HEK293 (cell line): ENCODE results near the gene STK36.

Source experiments
- CTCF ChIA-PET: fragments of 350-600 bp; formaldehyde crosslinking; extraction: SDS; loops from one replicate; lab custom pipeline; 2021; ENCODE audit warnings: antibody characterized with exemption; lab: Yijun Ruan, JAX
- POLR2A ChIA-PET: fragments of 300-600 bp; formaldehyde crosslinking; extraction: SDS; loops from one replicate; lab custom pipeline; 2020; ENCODE audit warnings: antibody characterized with exemption, inconsistent platforms; lab: Yijun Ruan, JAX
- H3K27ac ChIP-seq: fragments of 200-500 bp; sonication (Bioruptor generic); 2 replicates; pipeline ENCODE4 v1.5.1; 2014; ENCODE audit warnings: low read depth, low read length, control low read depth, inconsistent platforms; ENCODE audit errors: extremely low read depth
- H3K36me3 ChIP-seq, 2 experiments: fragments of 200-500 bp in 1 of 2; sonication (Bioruptor generic) in 1 of 2; 1 replicate in 1 of 2; 2 replicates in 1 of 2; pipeline ENCODE4 v1.5.1; 2014 to 2017; ENCODE audit warnings: inconsistent platforms in 2 of 2, low read length in 2 of 2; ENCODE audit not compliant: control insufficient read depth in 2 of 2, insufficient read depth in 1 of 2
- H3K4me1 ChIP-seq: fragments of 200-500 bp; sonication (Bioruptor generic); 2 replicates; pipeline ENCODE4 v1.5.1; 2014; ENCODE audit warnings: mild to moderate bottlenecking, low read length, inconsistent platforms; ENCODE audit not compliant: control insufficient read depth, insufficient read depth
- H3K4me3 ChIP-seq: 2 replicates; pipeline ENCODE4 v1.5.1; 2011; ENCODE audit warnings: low read depth, mild to moderate bottlenecking, control low read depth, low read length, moderate library complexity
- H3K9me3 ChIP-seq: fragments of 200-500 bp; sonication (Bioruptor generic); 2 replicates; pipeline ENCODE4 v1.5.1; 2014; ENCODE audit warnings: low read depth, low read length, inconsistent platforms; ENCODE audit not compliant: control insufficient read depth, insufficient read depth
- AEBP2 ChIP-seq: fragments of 450-650 bp; formaldehyde crosslinking; IDR thresholded peaks from 2 replicates; pipeline ENCODE4 v1.5.1; 2016; ENCODE audit warnings: missing biosample characterization, missing genetic modification characterization, borderline replicate concordance
- BCL11A ChIP-seq: fragments of 450-650 bp; formaldehyde crosslinking; IDR thresholded peaks from 2 replicates; pipeline ENCODE4 v1.5.1; 2016; ENCODE audit warnings: low read depth, missing biosample characterization, missing genetic modification characterization
- HOXD13 ChIP-seq: sonication (generic); formaldehyde crosslinking; IDR thresholded peaks from 2 replicates; pipeline ENCODE4 v1.8.0; 2022; ENCODE audit warnings: missing genetic modification reagents, borderline replicate concordance
- KLF8 ChIP-seq: fragments of 450-650 bp; formaldehyde crosslinking; IDR thresholded peaks from 2 replicates; pipeline ENCODE4 v1.5.1; 2016; ENCODE audit warnings: missing biosample characterization, missing genetic modification characterization
- MYNN ChIP-seq: fragments of 450-650 bp; formaldehyde crosslinking; IDR thresholded peaks from 2 replicates; pipeline ENCODE4 v1.5.1; 2016; ENCODE audit warnings: missing biosample characterization, missing genetic modification characterization, borderline replicate concordance
- PBX3 ChIP-seq: sonication (generic); formaldehyde crosslinking; IDR thresholded peaks from 2 replicates; pipeline ENCODE4 v1.8.1; 2022; ENCODE audit warnings: mild to moderate bottlenecking, moderate library complexity, missing genetic modification reagents
- YY1 ChIP-seq: fragments of 450-650 bp; formaldehyde crosslinking; IDR thresholded peaks from 2 replicates; pipeline ENCODE4 v1.5.1; 2018; ENCODE audit warnings: missing biosample characterization, missing genetic modification characterization
- ZBTB26 ChIP-seq: fragments of 450-650 bp; formaldehyde crosslinking; optimal IDR thresholded peaks from 2 replicates; pipeline ENCODE3; 2016; ENCODE audit warnings: missing biosample characterization, mild to moderate bottlenecking, missing genetic modification characterization
- ZFHX2 ChIP-seq: fragments of 450-650 bp; formaldehyde crosslinking; conservative IDR thresholded peaks from 2 replicates; pipeline ENCODE4 v1.5.1; 2016; ENCODE audit warnings: missing biosample characterization, missing genetic modification characterization
- ZNF121 ChIP-seq: fragments of 450-650 bp; formaldehyde crosslinking; IDR thresholded peaks from 2 replicates; pipeline ENCODE4 v1.5.1; 2016; ENCODE audit warnings: missing biosample characterization, missing genetic modification characterization
- ZNF157 ChIP-seq: fragments of 450-650 bp; formaldehyde crosslinking; IDR thresholded peaks from 2 replicates; pipeline ENCODE4 v1.5.1; 2016; ENCODE audit warnings: missing biosample characterization, missing genetic modification characterization
- ZNF214 ChIP-seq: fragments of 450-650 bp; formaldehyde crosslinking; IDR thresholded peaks from 2 replicates; pipeline ENCODE4 v1.5.1; 2017; ENCODE audit warnings: missing biosample characterization, mild to moderate bottlenecking, missing genetic modification characterization, borderline replicate concordance
- ZNF324 ChIP-seq: fragments of 450-650 bp; formaldehyde crosslinking; IDR thresholded peaks from 2 replicates; pipeline ENCODE4 v1.5.1; 2016; ENCODE audit warnings: missing biosample characterization, missing genetic modification characterization
- ZNF350 ChIP-seq: fragments of 450-650 bp; formaldehyde crosslinking; IDR thresholded peaks from 2 replicates; pipeline ENCODE4 v1.5.0; 2017; ENCODE audit warnings: missing biosample characterization, mild to moderate bottlenecking, missing genetic modification characterization
- ZNF398 ChIP-seq: fragments of 450-650 bp; formaldehyde crosslinking; IDR thresholded peaks from 2 replicates; pipeline ENCODE4 v1.5.1; 2017; ENCODE audit warnings: missing biosample characterization, missing genetic modification characterization
- ZNF416 ChIP-seq: fragments of 450-650 bp; formaldehyde crosslinking; IDR thresholded peaks from 2 replicates; pipeline ENCODE4 v1.5.1; 2016; ENCODE audit warnings: missing biosample characterization, missing genetic modification characterization
- ZNF501 ChIP-seq: fragments of 450-650 bp; formaldehyde crosslinking; IDR thresholded peaks from 2 replicates; pipeline ENCODE4 v1.5.1; 2016; ENCODE audit warnings: missing biosample characterization, missing genetic modification characterization
- ZNF610 ChIP-seq: fragments of 450-650 bp; formaldehyde crosslinking; IDR thresholded peaks from 2 replicates; pipeline ENCODE4 v1.5.1; 2016; ENCODE audit warnings: missing biosample characterization, missing genetic modification characterization, borderline replicate concordance
- ZNF670 ChIP-seq: fragments of 450-650 bp; formaldehyde crosslinking; IDR thresholded peaks from 2 replicates; pipeline ENCODE4 v1.5.1; 2016; ENCODE audit warnings: missing biosample characterization, missing genetic modification characterization, low read depth
- ZNF677 ChIP-seq: fragments of 450-650 bp; IDR thresholded peaks from 2 replicates; pipeline ENCODE4 v1.5.0; 2018; ENCODE audit warnings: missing biosample characterization, mild to moderate bottlenecking, missing genetic modification characterization, moderate library complexity
- ZNF747 ChIP-seq: fragments of 450-650 bp; formaldehyde crosslinking; IDR thresholded peaks from 2 replicates; pipeline ENCODE4 v1.5.1; 2016; ENCODE audit warnings: missing biosample characterization, missing genetic modification characterization
- ZNF76 ChIP-seq: fragments of 450-650 bp; formaldehyde crosslinking; IDR thresholded peaks from 2 replicates; pipeline ENCODE4; 2016; ENCODE audit warnings: low read depth, missing biosample characterization, missing genetic modification characterization, borderline replicate concordance
- ZNF776 ChIP-seq: fragments of 450-650 bp; formaldehyde crosslinking; IDR thresholded peaks from 2 replicates; pipeline ENCODE4 v1.5.0; 2017; ENCODE audit warnings: missing biosample characterization, missing genetic modification characterization, borderline replicate concordance
- TF ChIP-seq, protein P1 (sequence below): fragments of 450-650 bp; formaldehyde crosslinking; IDR thresholded peaks from 2 replicates; pipeline ENCODE4 v1.5.1; 2016; ENCODE audit warnings: missing biosample characterization, missing genetic modification characterization, low read depth
- TF ChIP-seq, protein P2 (sequence below): fragments of 450-650 bp; formaldehyde crosslinking; IDR thresholded peaks from 2 replicates; pipeline ENCODE4; 2016; ENCODE audit warnings: missing biosample characterization, missing genetic modification characterization
- TF ChIP-seq, protein P3 (sequence below): fragments of 450-650 bp; formaldehyde crosslinking; IDR thresholded peaks from 2 replicates; pipeline ENCODE4 v1.5.1; 2016; ENCODE audit warnings: missing biosample characterization, missing genetic modification characterization

STK36 gene

GRCh38 chr2:218746470-218746795 lies 74.5 kb downstream of the STK36 start:
- Histone ChIP-seq H3K4me1 (no peaks in the 10 kb centered on the region), H3K9me3 (no peaks in the 10 kb centered on the region), H3K36me3 (peaks cover 44 to 90% of the 10 kb centered on the region in 2 experiments), H3K4me3 (no peak overlapping the region), H3K27ac (no peak overlapping the region)
- TF ChIP-seq ZNF157 (tag by site-specific recombination) (no peak), BCL11A (tag by site-specific recombination) (no peak), ZNF610 (tag by site-specific recombination) (no peak), ZNF670 (tag by site-specific recombination) (no peak), ZNF501 (tag by site-specific recombination) (no peak), AEBP2 (tag by site-specific recombination) (no peak), ZNF76 (no peak), ZNF214 (tag by site-specific recombination) (no peak), KLF8 (tag by site-specific recombination) (no peak), ZBTB26 (tag by site-specific recombination) (no peak), ZNF677 (no peak), ZNF416 (no peak), MYNN (tag by site-specific recombination) (no peak), ZFHX2 (no peak), ZNF776 (tag by site-specific recombination) (no peak)
- TF ChIP-seq, protein P1, sequence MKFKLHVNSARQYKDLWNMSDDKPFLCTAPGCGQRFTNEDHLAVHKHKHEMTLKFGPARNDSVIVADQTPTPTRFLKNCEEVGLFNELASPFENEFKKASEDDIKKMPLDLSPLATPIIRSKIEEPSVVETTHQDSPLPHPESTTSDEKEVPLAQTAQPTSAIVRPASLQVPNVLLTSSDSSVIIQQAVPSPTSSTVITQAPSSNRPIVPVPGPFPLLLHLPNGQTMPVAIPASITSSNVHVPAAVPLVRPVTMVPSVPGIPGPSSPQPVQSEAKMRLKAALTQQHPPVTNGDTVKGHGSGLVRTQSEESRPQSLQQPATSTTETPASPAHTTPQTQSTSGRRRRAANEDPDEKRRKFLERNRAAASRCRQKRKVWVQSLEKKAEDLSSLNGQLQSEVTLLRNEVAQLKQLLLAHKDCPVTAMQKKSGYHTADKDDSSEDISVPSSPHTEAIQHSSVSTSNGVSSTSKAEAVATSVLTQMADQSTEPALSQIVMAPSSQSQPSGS (tag by site-specific recombination), result no peak
- TF ChIP-seq, protein P2, sequence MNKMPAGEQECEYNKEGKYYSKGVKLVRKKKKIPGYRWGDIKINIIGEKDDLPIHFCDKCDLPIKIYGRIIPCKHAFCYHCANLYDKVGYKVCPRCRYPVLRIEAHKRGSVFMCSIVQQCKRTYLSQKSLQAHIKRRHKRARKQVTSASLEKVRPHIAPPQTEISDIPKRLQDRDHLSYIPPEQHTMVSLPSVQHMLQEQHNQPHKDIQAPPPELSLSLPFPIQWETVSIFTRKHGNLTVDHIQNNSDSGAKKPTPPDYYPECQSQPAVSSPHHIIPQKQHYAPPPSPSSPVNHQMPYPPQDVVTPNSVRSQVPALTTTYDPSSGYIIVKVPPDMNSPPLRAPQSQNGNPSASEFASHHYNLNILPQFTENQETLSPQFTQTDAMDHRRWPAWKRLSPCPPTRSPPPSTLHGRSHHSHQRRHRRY (tag by site-specific recombination), result no peak
- TF ChIP-seq, protein P3, sequence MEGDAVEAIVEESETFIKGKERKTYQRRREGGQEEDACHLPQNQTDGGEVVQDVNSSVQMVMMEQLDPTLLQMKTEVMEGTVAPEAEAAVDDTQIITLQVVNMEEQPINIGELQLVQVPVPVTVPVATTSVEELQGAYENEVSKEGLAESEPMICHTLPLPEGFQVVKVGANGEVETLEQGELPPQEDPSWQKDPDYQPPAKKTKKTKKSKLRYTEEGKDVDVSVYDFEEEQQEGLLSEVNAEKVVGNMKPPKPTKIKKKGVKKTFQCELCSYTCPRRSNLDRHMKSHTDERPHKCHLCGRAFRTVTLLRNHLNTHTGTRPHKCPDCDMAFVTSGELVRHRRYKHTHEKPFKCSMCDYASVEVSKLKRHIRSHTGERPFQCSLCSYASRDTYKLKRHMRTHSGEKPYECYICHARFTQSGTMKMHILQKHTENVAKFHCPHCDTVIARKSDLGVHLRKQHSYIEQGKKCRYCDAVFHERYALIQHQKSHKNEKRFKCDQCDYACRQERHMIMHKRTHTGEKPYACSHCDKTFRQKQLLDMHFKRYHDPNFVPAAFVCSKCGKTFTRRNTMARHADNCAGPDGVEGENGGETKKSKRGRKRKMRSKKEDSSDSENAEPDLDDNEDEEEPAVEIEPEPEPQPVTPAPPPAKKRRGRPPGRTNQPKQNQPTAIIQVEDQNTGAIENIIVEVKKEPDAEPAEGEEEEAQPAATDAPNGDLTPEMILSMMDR (tag by site-specific recombination), result no peak
- CTCF ChIA-PET, result interaction anchor here (0.5 to 1.1 kb wide), 3 partner anchors 17 to 101 kb away, joined by 4 read pairs; no protein-coding TSS in a partner anchor
- POLR2A ChIA-PET, result no interaction called here

- Histone ChIP-seq H3K27ac (no peak overlapping the region), H3K36me3 (peaks cover 47 to 89% of the 10 kb centered on the region in 2 experiments), H3K4me3 (no peak overlapping the region), H3K9me3 (no peaks in the 10 kb centered on the region), H3K4me1 (no peaks in the 10 kb centered on the region)
- CTCF ChIA-PET, result interaction anchor here (0.5 to 1.1 kb wide), 4 partner anchors 18 to 101 kb away, joined by 3 to 4 read pairs (median 4); no protein-coding TSS in a partner anchor
- POLR2A ChIA-PET, result no interaction called here
- TF ChIP-seq YY1 (tag by site-specific recombination) (no peak), ZNF121 (tag by site-specific recombination) (no peak), PBX3 (CRISPR knock-in tag) (no peak), ZNF324 (tag by site-specific recombination) (no peak), ZNF747 (tag by site-specific recombination) (no peak), HOXD13 (CRISPR knock-in tag) (no peak), ZNF398 (no peak), ZNF350 (tag by site-specific recombination) (no peak)
Observed at GRCh38 chr2:218746960-218747359, 75.1 kb downstream of the STK36 start.
